HL-60 (cell line): Measurements from ENCODE around the gene LSM10.
A peak's percentile ranks its signal among the peaks of the same experiment; 100 is the strongest.

Source experiments
- CTCF ChIP-seq: IDR thresholded peaks from one replicate; pipeline ENCODE4 v1.5.1; 2011; ENCODE audit warnings: low read length, control low read depth, inconsistent platforms; ENCODE audit not compliant: insufficient read depth
- GABPA ChIP-seq: IDR thresholded peaks from 2 replicates; pipeline ENCODE4 v1.6.1; 2012; ENCODE audit warnings: low read depth
- REST ChIP-seq: IDR thresholded peaks from 2 replicates; pipeline ENCODE4 v1.6.1; 2012; ENCODE audit warnings: low read depth; ENCODE audit not compliant: insufficient replicate concordance

- TF ChIP-seq CTCF (no peak), GABPA (peak; percentile 42; the same call in 1 of the 2 replicates), REST (no peak)
Measured at GRCh38 chr1:36386265-36387140, 11.2 kb downstream of the LSM10 start.
